Myometrial cell (primary cell): ENCODE measurements around the gene DGCR6L. TPM values are rescaled to one million over a fixed set of nuclear protein-coding genes. Genes with fewer than 3 reads are reported as not detected.

Experiments used
- total RNA-seq: library from RNA; depleted of rRNA; stranded (reverse); fragments of >200 nt; gene quantifications from 2 replicates; pipeline ENCODE4 v1.2.3, GENCODE V29; 2015

DGCR6L gene
- 67.0 and 87.9 TPM in 2 replicates for total RNA-seq

DNA sequence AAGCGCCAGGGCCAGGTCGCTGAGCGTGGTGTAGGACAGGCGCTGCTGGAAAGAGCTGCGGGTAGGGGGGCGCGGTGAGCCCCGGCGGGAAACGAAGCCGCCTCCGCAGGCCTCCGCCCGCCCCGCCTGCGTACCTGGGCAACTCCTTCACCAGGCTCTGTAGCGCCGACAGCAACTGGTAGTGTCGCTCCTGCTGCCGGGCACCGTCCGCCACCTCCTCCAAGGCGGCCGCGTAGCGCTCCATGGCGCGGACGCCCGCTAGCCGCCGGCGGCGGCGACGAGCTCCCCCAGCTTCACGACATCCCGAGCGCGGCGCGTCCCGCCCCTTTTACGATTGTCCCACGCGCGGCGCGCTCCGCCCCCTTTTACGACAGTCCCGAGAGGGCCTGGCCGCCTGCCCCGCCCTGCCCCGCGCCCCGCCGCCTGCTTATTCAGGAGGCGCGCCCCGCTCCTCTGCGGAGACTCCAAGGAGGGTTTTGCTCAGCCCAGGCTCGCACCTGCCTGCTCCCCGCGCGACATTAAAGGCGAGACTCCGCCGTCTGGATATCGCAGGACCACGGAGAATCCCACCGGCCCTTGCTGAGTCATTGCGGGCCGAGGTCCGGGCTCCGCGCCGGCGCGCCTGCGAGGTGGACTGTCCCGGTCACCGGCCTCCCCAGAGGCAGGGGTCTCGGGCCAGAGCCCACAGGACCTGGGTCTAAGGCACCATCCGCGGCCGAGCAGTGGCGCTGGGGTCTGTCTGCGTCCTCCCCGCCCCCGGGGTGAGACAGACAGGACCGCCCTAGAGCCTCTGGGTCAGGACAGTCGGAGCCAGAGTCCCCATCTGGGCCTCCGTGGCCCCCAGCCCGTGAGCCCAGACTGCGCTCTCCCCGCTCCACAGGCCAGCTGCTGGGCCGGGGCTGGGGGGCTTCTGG lies at the start of gene DGCR6L:
Gene DGCR6L (minus strand): TSS at position 316 of the 914 bp plus-strand sequence. CDS start 72 bp downstream, at position 244.

DNA sequence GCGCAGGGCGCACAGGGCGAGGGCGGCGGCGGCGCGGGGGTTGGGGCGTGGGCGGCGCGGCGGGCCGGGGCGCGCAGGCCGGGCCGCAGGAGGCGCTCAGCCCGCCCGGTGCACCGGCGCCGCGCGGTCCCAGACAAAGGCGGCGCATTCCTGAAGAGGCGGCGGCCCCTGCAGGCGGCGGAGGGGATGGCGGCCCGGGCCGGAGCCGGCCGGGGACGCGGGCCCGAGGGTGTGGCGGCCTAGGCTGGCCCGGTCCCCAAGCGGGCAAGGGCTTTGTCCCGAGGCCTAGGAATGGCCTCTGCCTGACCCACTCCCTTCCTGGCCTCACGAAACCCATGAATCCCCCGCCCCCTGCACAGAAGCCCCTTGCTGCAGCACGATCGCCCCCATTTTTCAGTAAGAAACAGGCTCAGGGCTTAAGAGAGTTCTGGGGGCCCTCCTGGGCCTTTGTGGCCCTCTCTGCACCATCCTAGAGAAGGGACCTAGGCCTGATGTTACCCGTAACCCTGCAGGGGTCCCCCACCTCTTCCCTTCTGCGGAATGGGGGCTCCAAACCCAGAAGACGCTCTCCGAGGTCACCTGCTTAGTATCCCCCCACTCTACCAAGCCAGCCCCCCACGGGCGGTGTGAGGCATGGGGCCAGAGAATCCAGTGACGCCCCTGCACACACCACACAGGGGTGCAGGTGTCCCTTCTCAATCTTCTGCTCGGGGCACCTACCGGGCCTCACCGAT lies 51.4 kb downstream of the DGCR6L start, which contains the start of gene RTN4R:
Gene RTN4R (minus strand): TSS at position 40 of the 734 bp plus-strand sequence. CDS start 226 bp downstream, outside the sequence.

Other genes starting within 250 kb of the DGCR6L start
- 8.2 and 8.6 TPM in 2 replicates for gene DGCR8, start 239.8 kb downstream of the DGCR6L start, total RNA-seq
- gene RANBP1, start 204.0 kb downstream of the DGCR6L start, total RNA-seq: 547 and 560 TPM in 2 replicates
- gene TRMT2A, start 202.8 kb downstream of the DGCR6L start, total RNA-seq: 29.1 and 39.7 TPM in 2 replicates
- 12.8 and 19.6 TPM in 2 replicates for gene ZDHHC8, start 188.3 kb downstream of the DGCR6L start, total RNA-seq
- gene CCDC188, start 169.0 kb downstream of the DGCR6L start, total RNA-seq: 1.4 TPM in 1 of 2 replicates, not detected in the other
- 2.8 and 4.0 TPM in 2 replicates for gene RTN4R, start 51.7 kb downstream of the DGCR6L start, total RNA-seq
- gene ZNF74, start 74.1 kb upstream of the DGCR6L start, total RNA-seq: 8.2 and 8.6 TPM in 2 replicates
- gene SCARF2, start 117.8 kb upstream of the DGCR6L start, total RNA-seq: 25.9 and 26.8 TPM in 2 replicates
- 22.5 and 29.4 TPM in 2 replicates for gene KLHL22, start 175.7 kb upstream of the DGCR6L start, total RNA-seq
- gene MED15, start 187.6 kb upstream of the DGCR6L start, total RNA-seq: 37.7 and 51.3 TPM in 2 replicates